Measurements from ENCODE around the gene SPIRE1.

- TF ChIP-seq, protein P1, sequence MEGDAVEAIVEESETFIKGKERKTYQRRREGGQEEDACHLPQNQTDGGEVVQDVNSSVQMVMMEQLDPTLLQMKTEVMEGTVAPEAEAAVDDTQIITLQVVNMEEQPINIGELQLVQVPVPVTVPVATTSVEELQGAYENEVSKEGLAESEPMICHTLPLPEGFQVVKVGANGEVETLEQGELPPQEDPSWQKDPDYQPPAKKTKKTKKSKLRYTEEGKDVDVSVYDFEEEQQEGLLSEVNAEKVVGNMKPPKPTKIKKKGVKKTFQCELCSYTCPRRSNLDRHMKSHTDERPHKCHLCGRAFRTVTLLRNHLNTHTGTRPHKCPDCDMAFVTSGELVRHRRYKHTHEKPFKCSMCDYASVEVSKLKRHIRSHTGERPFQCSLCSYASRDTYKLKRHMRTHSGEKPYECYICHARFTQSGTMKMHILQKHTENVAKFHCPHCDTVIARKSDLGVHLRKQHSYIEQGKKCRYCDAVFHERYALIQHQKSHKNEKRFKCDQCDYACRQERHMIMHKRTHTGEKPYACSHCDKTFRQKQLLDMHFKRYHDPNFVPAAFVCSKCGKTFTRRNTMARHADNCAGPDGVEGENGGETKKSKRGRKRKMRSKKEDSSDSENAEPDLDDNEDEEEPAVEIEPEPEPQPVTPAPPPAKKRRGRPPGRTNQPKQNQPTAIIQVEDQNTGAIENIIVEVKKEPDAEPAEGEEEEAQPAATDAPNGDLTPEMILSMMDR (IDR thresholded peaks at IDR 0.05) = no peak
- TF ChIP-seq POLR2AphosphoS5 (IDR thresholded peaks at IDR 0.05) (no peak), POLR2A (IDR thresholded peaks at IDR 0.05) (no peak)
These were observed 212.4 kb downstream of the SPIRE1 start for GRCh38 chr18:12445554-12445953.
